ENCODE data around the gene DERL2. TPM values are rescaled to one million over a fixed set of nuclear protein-coding genes. Genes with fewer than 3 reads are reported as not detected.

The DERL2 gene
- polyA plus RNA-seq, 4 donors: 75.5 to 102 (median 84.7) TPM

- no peak for DNase-seq (ENCODE audit: low read depth in 4 of 4, low spot score in 3 of 4)
These were observed 16.6 kb upstream of the DERL2 start for GRCh38 chr17:5502552-5502951.

- no peak for DNase-seq (ENCODE audit: low read depth in 4 of 4, low spot score in 3 of 4)
These were observed 15.7 kb upstream of the DERL2 start for GRCh38 chr17:5501685-5502084.

GRCh38 chr17:5500589-5501391, 14.8 kb upstream of the DERL2 start:
- peak; percentile 82 to 88 (median 84) for DNase-seq (ENCODE audit: low read depth in 4 of 4, low spot score in 3 of 4)

GRCh38 chr17:5500247-5500588, 14.2 kb upstream of the DERL2 start:
- no peak for DNase-seq (ENCODE audit: low read depth in 4 of 4, low spot score in 3 of 4)

GRCh38 chr17:5499476-5500231, 13.7 kb upstream of the DERL2 start:
- no peak for DNase-seq (ENCODE audit: low read depth in 4 of 4, low spot score in 3 of 4)

GRCh38 chr17:5492970-5493369, 7.0 kb upstream of the DERL2 start:
- DNase-seq (ENCODE audit: low read depth in 4 of 4, low spot score in 3 of 4): no peak

GRCh38 chr17:5488752-5489151, 2.8 kb upstream of the DERL2 start:
- no peak for DNase-seq (ENCODE audit: low read depth in 4 of 4, low spot score in 3 of 4)

- peak; percentile 92 to 97 (median 96) for DNase-seq (ENCODE audit: low read depth in 4 of 4, low spot score in 3 of 4)
These were observed 487 bp upstream of the DERL2 start, which contains the start of gene MIS12 for GRCh38 chr17:5486206-5487124. Gene MIS12 (plus strand): TSS chr17:5486566. CDS start chr17:5488863, 2,297 bp downstream.

- no peak for DNase-seq (ENCODE audit: low read depth in 4 of 4, low spot score in 3 of 4)
These were observed 4.5 kb downstream of the DERL2 start for GRCh38 chr17:5481451-5481850.

- DNase-seq (ENCODE audit: low read depth in 4 of 4, low spot score in 3 of 4): no peak
These were observed 5.0 kb downstream of the DERL2 start for GRCh38 chr17:5480962-5481361.

- no peak for DNase-seq (ENCODE audit: low read depth in 4 of 4, low spot score in 3 of 4)
These were observed 7.0 kb downstream of the DERL2 start for GRCh38 chr17:5478992-5479391.

GRCh38 chr17:5473906-5474305, 12.1 kb downstream of the DERL2 start:
- DNase-seq (ENCODE audit: low read depth in 4 of 4, low spot score in 3 of 4): no peak

- no peak for DNase-seq (ENCODE audit: low read depth in 4 of 4, low spot score in 3 of 4)
These were observed 13.5 kb downstream of the DERL2 start for GRCh38 chr17:5472511-5472910.

- DNase-seq (ENCODE audit: low read depth in 4 of 4, low spot score in 3 of 4): no peak
These were observed 17.9 kb downstream of the DERL2 start for GRCh38 chr17:5468075-5468473.

- DNase-seq (ENCODE audit: low read depth in 4 of 4, low spot score in 3 of 4): no peak
These were observed 18.6 kb downstream of the DERL2 start for GRCh38 chr17:5467416-5467815.

- DNase-seq (ENCODE audit: low read depth in 4 of 4, low spot score in 3 of 4): no peak
These were observed 19.7 kb downstream of the DERL2 start for GRCh38 chr17:5466295-5466694.

GRCh38 chr17:5464717-5465507, 21.1 kb downstream of the DERL2 start:
- no peak for DNase-seq (ENCODE audit: low read depth in 4 of 4, low spot score in 3 of 4)

- no peak for DNase-seq (ENCODE audit: low read depth in 4 of 4, low spot score in 3 of 4)
These were observed 39.2 kb downstream of the DERL2 start for GRCh38 chr17:5446786-5447185.

- DNase-seq (ENCODE audit: low read depth in 4 of 4, low spot score in 3 of 4): no peak
These were observed 41.8 kb downstream of the DERL2 start for GRCh38 chr17:5444209-5444608.

- no peak for DNase-seq (ENCODE audit: low read depth in 4 of 4, low spot score in 3 of 4)
These were observed 42.2 kb downstream of the DERL2 start for GRCh38 chr17:5443728-5444127.
